ENCODE measurements around the gene GPR21. TPM values are rescaled to one million over a fixed set of nuclear protein-coding genes. Genes with fewer than 3 reads are reported as not detected.

The GPR21 gene
- total RNA-seq, 1 donor: 1.4 TPM

DNA sequence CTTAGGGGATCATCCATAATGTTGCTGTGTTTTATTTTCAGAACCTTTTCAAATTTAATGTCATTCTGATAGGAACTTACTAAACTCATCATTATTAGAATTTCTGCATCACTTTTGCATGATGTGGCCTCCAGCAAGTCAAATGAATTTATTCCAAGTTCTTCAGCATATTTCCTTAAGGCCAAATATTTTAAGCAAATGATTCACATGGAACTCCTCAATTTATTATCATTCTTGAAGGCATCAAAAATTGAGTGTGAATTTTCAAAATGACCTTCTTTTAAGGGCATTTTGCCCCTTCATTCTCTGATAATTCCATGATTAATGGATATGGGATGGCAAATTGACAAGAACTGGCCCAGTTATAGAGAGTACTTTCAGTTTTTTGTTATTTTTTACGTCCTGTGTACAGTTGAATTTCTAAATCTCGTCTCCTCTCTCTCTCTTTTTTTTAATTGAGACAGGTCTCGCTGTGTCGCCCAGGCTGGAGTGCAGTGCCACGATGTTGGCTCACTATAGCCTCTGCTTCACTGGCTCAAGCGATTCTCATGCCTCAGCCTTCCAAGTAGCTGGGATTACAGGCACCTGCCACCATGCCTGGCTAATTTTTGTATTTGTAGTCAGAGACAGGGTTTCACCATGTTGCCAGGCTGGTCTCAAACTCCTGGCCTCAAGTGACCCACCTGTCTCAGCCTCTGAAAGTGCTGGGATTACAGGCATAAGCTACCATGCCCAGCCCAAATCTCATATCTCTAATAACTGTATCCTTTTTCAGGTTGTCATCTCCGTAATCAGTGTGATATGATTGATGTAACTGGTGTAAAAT, 29.1 kb downstream of the GPR21 start:
- Histone ChIP-seq H3K79me2 (ENCODE audit: insufficient read depth, low read length) (no peaks in the 10 kb centered on the region), H3K4me1 (ENCODE audit: insufficient read depth, low read length) (peaks cover 8% of the 10 kb centered on the region), H3K27me3 (ENCODE audit: insufficient read depth, low read length) (no peaks in the 10 kb centered on the region), H4K20me1 (ENCODE audit: insufficient read depth, low read length) (no peaks in the 10 kb centered on the region), H3K27ac (ENCODE audit: low read depth, low read length) (no peak overlapping the region), H3K4me2 (ENCODE audit: insufficient read depth, low read length) (no peak overlapping the region), H3K4me3 (ENCODE audit: insufficient read depth, low read length) (no peak overlapping the region), H2AFZ (ENCODE audit: low read length) (no peak overlapping the region), H3K9me3 (ENCODE audit: low read depth, low read length) (no peaks in the 10 kb centered on the region), H3K36me3 (ENCODE audit: insufficient read depth, low read length) (peaks cover 11% of the 10 kb centered on the region)
- no peak for DNase-seq (ENCODE audit: insufficient read length, low spot score, missing footprints)
- TF ChIP-seq, protein P1, sequence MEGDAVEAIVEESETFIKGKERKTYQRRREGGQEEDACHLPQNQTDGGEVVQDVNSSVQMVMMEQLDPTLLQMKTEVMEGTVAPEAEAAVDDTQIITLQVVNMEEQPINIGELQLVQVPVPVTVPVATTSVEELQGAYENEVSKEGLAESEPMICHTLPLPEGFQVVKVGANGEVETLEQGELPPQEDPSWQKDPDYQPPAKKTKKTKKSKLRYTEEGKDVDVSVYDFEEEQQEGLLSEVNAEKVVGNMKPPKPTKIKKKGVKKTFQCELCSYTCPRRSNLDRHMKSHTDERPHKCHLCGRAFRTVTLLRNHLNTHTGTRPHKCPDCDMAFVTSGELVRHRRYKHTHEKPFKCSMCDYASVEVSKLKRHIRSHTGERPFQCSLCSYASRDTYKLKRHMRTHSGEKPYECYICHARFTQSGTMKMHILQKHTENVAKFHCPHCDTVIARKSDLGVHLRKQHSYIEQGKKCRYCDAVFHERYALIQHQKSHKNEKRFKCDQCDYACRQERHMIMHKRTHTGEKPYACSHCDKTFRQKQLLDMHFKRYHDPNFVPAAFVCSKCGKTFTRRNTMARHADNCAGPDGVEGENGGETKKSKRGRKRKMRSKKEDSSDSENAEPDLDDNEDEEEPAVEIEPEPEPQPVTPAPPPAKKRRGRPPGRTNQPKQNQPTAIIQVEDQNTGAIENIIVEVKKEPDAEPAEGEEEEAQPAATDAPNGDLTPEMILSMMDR (IDR thresholded peaks at IDR 0.05; ENCODE audit: extremely low read depth, low read depth, low read length): no peak

GRCh38 chr9:123063177-123063598, 29.7 kb downstream of the GPR21 start:
- TF ChIP-seq, protein P1 (IDR thresholded peaks at IDR 0.05; ENCODE audit: extremely low read depth, low read depth, low read length): no peak
- no peak overlapping the region for H3K4me2 ChIP-seq (ENCODE audit: insufficient read depth, low read length)
- no peaks in the 10 kb centered on the region for H3K27me3 ChIP-seq (ENCODE audit: insufficient read depth, low read length)
- peaks cover 11% of the 10 kb centered on the region for H3K36me3 ChIP-seq (ENCODE audit: insufficient read depth, low read length)
- no peaks in the 10 kb centered on the region for H3K9me3 ChIP-seq (ENCODE audit: low read depth, low read length)
- H4K20me1 ChIP-seq (ENCODE audit: insufficient read depth, low read length): no peaks in the 10 kb centered on the region
- no peak overlapping the region for H2AFZ ChIP-seq (ENCODE audit: low read length)
- no peak for DNase-seq (ENCODE audit: insufficient read length, low spot score, missing footprints)
- no peak overlapping the region for H3K27ac ChIP-seq (ENCODE audit: low read depth, low read length)
- H3K4me1 ChIP-seq (ENCODE audit: insufficient read depth, low read length): peaks cover 14% of the 10 kb centered on the region
- no peak overlapping the region for H3K4me3 ChIP-seq (ENCODE audit: insufficient read depth, low read length)
- H3K79me2 ChIP-seq (ENCODE audit: insufficient read depth, low read length): no peaks in the 10 kb centered on the region

- Histone ChIP-seq H3K4me3 (ENCODE audit: insufficient read depth, low read length) (no peak overlapping the region), H3K36me3 (ENCODE audit: insufficient read depth, low read length) (peaks cover 11% of the 10 kb centered on the region), H3K79me2 (ENCODE audit: insufficient read depth, low read length) (no peaks in the 10 kb centered on the region), H3K4me2 (ENCODE audit: insufficient read depth, low read length) (no peak overlapping the region), H3K27ac (ENCODE audit: low read depth, low read length) (no peak overlapping the region), H2AFZ (ENCODE audit: low read length) (no peak overlapping the region), H4K20me1 (ENCODE audit: insufficient read depth, low read length) (no peaks in the 10 kb centered on the region), H3K9me3 (ENCODE audit: low read depth, low read length) (no peaks in the 10 kb centered on the region), H3K27me3 (ENCODE audit: insufficient read depth, low read length) (no peaks in the 10 kb centered on the region), H3K4me1 (ENCODE audit: insufficient read depth, low read length) (peaks cover 20% of the 10 kb centered on the region)
- no peak for DNase-seq (ENCODE audit: insufficient read length, low spot score, missing footprints)
- TF ChIP-seq, protein P1 (IDR thresholded peaks at IDR 0.05; ENCODE audit: extremely low read depth, low read depth, low read length): no peak
Observed at GRCh38 chr9:123063896-123064295, 30.4 kb downstream of the GPR21 start.

DNA sequence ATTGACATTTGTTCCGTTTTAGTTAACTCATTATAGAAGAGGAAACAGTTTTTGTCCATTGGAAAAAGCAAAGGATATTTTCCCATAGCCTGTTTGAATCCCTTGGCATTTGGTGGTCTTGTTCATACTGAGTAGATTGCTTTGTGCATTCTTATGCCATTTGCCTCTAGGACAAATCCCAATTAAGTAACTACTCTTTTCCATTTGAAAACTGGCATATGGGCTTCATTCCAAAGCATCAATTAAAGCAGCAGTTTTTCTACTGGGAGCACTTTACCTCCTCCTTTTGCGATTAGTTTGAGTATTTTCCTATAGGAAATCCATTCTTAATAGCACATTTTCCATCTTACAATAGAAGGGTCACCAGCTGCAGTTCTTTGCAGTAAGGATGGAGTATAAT, 31.2 kb downstream of the GPR21 start:
- TF ChIP-seq, protein P1 (IDR thresholded peaks at IDR 0.05; ENCODE audit: extremely low read depth, low read depth, low read length): no peak
- no peaks in the 10 kb centered on the region for H4K20me1 ChIP-seq (ENCODE audit: insufficient read depth, low read length)
- peaks cover 25% of the 10 kb centered on the region for H3K4me1 ChIP-seq (ENCODE audit: insufficient read depth, low read length)
- H2AFZ ChIP-seq (ENCODE audit: low read length): no peak overlapping the region
- H3K27me3 ChIP-seq (ENCODE audit: insufficient read depth, low read length): no peaks in the 10 kb centered on the region
- no peaks in the 10 kb centered on the region for H3K9me3 ChIP-seq (ENCODE audit: low read depth, low read length)
- no peak for DNase-seq (ENCODE audit: insufficient read length, low spot score, missing footprints)
- H3K4me2 ChIP-seq (ENCODE audit: insufficient read depth, low read length): no peak overlapping the region
- H3K79me2 ChIP-seq (ENCODE audit: insufficient read depth, low read length): no peaks in the 10 kb centered on the region
- peaks cover 11% of the 10 kb centered on the region for H3K36me3 ChIP-seq (ENCODE audit: insufficient read depth, low read length)
- H3K4me3 ChIP-seq (ENCODE audit: insufficient read depth, low read length): no peak overlapping the region
- H3K27ac ChIP-seq (ENCODE audit: low read depth, low read length): no peak overlapping the region
